Astrocyte (in vitro differentiated cells and primary cell): ENCODE measurements around the gene SPAG9.
"Not testable (repeated sequence)": the region's sequence is repeated elsewhere in the genome, so short reads cannot be mapped to it uniquely, and the experiment has no call there.

Source experiments
- CTCF ChIP-seq: IDR thresholded peaks from 2 replicates; pipeline ENCODE4 v1.5.1; 2011; ENCODE audit warnings: low read depth, mild to moderate bottlenecking, inconsistent platforms, low read length, moderate library complexity; ENCODE audit not compliant: insufficient read depth
- EZH2 ChIP-seq: IDR thresholded peaks from 2 replicates; pipeline ENCODE4 v1.6.1; 2012; ENCODE audit warnings: mild to moderate bottlenecking, low read length, inconsistent platforms; ENCODE audit not compliant: insufficient read depth

GRCh38 chr17:51083364-51083763 is 37.3 kb downstream of the SPAG9 start:
- not testable (repeated sequence) for TF ChIP-seq CTCF, EZH2
